IPS DF 6.9 (cell line): ENCODE data around the gene GNG5.
A peak's percentile ranks its signal among the peaks of the same experiment; 100 is the strongest.

Experiments used
- DNase-seq: peaks from one replicate; pipeline ENCODE4 v3.0.0-alpha.2; 2013; ENCODE audit warnings: low read depth, low spot score
- H3K27ac ChIP-seq: one replicate; pipeline ENCODE4 v1.5.1; 2013; ENCODE audit warnings: low read length, control low read depth
- H3K27me3 ChIP-seq: 2 replicates; pipeline ENCODE4 v1.6.1; 2013; ENCODE audit warnings: mild to moderate bottlenecking, low read length; ENCODE audit not compliant: control insufficient read depth, insufficient read depth
- H3K36me3 ChIP-seq: 2 replicates; pipeline ENCODE4 v1.6.1; 2013; ENCODE audit warnings: low read length; ENCODE audit not compliant: control insufficient read depth, insufficient read depth
- H3K4me1 ChIP-seq: 2 replicates; pipeline ENCODE4 v1.6.1; 2013; ENCODE audit warnings: low read length; ENCODE audit not compliant: control insufficient read depth, insufficient read depth
- H3K4me3 ChIP-seq: 2 replicates; pipeline ENCODE4 v1.5.1; 2013; ENCODE audit warnings: mild to moderate bottlenecking, low read length
- H3K9me3 ChIP-seq: 2 replicates; pipeline ENCODE4 v1.6.1; 2013; ENCODE audit warnings: low read length, inconsistent platforms; ENCODE audit not compliant: control insufficient read depth, insufficient read depth
- whole genome bisulfite sequencing: extraction: QIAGEN DNeasy Blood & Tissue Kit; methylation state at CpG from one replicate; pipeline ENCODE4 v1.1.7; 2013; ENCODE audit warnings: mixed read lengths, missing lambda C conversion rate; ENCODE audit not compliant: insufficient read length, insufficient coverage; 5-methylcytosine and 5-hydroxymethylcytosine counted together

GNG5 gene

DNA sequence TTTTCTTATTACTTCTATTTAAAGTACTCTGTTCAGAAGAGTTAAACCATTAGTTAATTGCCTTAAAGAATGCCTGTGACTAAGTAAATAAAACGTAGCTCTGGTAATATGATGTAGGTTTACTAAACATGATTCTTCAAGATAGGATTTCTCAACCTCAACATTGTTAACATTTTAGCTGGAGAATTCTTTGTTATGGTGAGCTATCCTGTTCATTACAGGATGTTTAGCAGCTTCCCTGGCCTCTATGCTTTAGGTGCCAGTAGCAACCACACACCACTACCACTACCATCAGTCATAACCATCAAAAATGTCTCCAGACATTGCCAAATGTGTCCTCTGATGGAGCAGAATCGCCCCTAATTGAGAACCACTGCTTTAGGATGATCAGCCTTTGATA is 16.6 kb downstream of the GNG5 start:
- Histone ChIP-seq H3K4me1 (no peaks in the 10 kb centered on the region), H3K4me3 (no peak overlapping the region), H3K27ac (no peak overlapping the region), H3K36me3 (peaks cover 3% of the 10 kb centered on the region; the same call in 1 of the 2 replicates), H3K27me3 (no peaks in the 10 kb centered on the region), H3K9me3 (no peaks in the 10 kb centered on the region)
- WGBS = no CpG with 5 or more reads among the region's 2 CpGs
- DNase-seq = no peak

DNA sequence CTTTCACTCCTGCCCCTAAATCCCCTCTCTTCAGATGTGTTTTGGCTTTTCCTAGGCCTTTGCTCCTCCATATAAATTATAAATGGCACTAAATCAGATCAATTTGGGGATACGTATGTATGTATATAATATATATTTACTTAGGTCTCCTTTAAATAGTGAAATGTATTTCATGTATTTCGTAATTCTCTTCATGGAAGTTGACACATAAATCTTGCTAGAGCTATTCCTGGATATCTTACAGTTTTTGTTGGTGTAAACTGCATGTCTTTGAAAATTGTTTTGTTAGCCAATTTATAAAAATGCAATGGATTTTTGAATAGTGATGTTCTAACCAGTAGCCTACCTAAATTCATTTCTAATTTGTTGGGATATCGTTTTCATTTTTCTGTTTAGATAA is 18.3 kb downstream of the GNG5 start:
- H3K36me3 ChIP-seq = peaks cover 3% of the 10 kb centered on the region; the same call in 1 of the 2 replicates

DNA sequence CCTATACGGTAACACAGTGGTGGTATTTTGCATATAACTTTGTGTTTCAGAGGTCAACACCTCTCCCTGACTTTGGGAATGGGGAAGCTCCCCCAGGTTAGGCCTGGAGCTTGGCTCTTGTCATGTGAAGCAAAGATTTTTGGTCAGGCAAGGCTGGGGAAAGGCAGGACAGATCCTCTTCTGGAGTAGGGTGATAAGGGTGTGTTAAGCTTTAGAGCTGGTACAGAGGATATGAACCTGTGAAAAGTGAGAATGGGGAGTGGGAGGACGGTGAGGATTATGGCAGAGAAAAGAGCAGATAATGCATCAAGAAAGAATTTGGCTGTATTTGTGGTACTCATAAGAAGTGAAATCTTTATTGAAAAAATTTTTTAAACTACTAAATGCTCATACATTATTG is 25.1 kb downstream of the GNG5 start:
- no CpG with 5 or more reads among the region's 2 CpGs for WGBS
- no peaks in the 10 kb centered on the region; the same call in 1 of the 2 replicates for H3K9me3 ChIP-seq
- H3K4me1 ChIP-seq = peaks cover 2% of the 10 kb centered on the region; the same call in 1 of the 2 replicates
- peaks cover 5% of the 10 kb centered on the region; the same call in 1 of the 2 replicates for H3K27me3 ChIP-seq
- H3K4me3 ChIP-seq = no peak overlapping the region
- DNase-seq = no peak
- H3K36me3 ChIP-seq = no peaks in the 10 kb centered on the region; the same call in 1 of the 2 replicates
- no peak overlapping the region for H3K27ac ChIP-seq

More for the DNA sequence above, 18.3 kb downstream of the GNG5 start:
- no peak for DNase-seq
- WGBS = no CpG with 5 or more reads among the region's 3 CpGs
- Histone ChIP-seq H3K9me3 (no peaks in the 10 kb centered on the region), H3K4me1 (no peaks in the 10 kb centered on the region), H3K27me3 (no peaks in the 10 kb centered on the region), H3K4me3 (no peak overlapping the region), H3K27ac (no peak overlapping the region)

DNA sequence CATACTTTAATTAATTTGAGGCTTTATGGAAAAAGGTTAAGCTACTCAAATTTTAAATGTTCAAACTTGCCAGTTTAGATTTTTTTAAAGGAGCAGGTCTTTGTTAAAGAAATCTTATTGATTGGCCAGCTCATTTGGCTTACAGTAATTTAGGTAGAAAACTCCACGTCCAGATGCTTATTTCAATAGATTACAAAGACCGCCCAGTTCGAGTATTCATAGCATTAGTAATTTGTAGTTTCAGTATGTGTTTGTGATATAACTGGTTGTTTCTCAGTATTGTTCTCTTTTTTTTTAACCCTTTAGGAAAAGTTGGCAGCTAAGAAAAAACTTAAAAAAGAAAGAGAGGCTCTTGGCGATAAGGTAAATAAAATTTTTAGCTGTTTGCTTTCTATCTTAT is 25.7 kb downstream of the GNG5 start:
- H3K27ac ChIP-seq = no peak overlapping the region
- no peak for DNase-seq
- H3K27me3 ChIP-seq = peaks cover 5% of the 10 kb centered on the region; the same call in 1 of the 2 replicates
- no peaks in the 10 kb centered on the region; the same call in 1 of the 2 replicates for H3K9me3 ChIP-seq
- no peaks in the 10 kb centered on the region; the same call in 1 of the 2 replicates for H3K36me3 ChIP-seq
- H3K4me3 ChIP-seq = no peak overlapping the region
- H3K4me1 ChIP-seq = peaks cover 2% of the 10 kb centered on the region; the same call in 1 of the 2 replicates
- WGBS = no CpG with 5 or more reads among the region's 4 CpGs

DNA sequence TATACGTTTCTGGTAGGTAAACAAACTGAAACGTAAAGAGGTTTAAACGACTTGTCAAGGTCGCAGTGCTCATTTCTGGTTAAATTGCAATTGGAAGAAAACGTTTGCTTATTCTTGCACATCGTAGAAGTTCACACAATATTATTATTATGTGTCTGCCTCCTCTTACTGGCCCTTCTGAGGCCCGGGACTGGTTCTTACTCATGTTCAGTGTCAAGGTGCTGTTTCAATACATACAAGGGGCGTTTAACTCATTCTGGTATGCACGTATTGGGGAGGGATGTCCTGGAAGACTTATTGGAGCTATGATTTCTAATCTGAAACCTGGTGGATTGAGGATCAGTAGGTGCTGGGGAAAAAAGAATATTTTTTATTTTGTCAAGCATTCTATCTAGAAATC is 26.4 kb downstream of the GNG5 start:
- Histone ChIP-seq H3K27ac (no peak overlapping the region), H3K9me3 (no peaks in the 10 kb centered on the region; the same call in 1 of the 2 replicates), H3K27me3 (peaks cover 5% of the 10 kb centered on the region; the same call in 1 of the 2 replicates), H3K4me3 (peak overlapping the region; percentile 91; the same call in 1 of the 2 replicates), H3K36me3 (no peaks in the 10 kb centered on the region; the same call in 1 of the 2 replicates), H3K4me1 (peaks cover 2% of the 10 kb centered on the region; the same call in 1 of the 2 replicates)
- no CpG with 5 or more reads among the region's 9 CpGs for WGBS
- no peak for DNase-seq

DNA sequence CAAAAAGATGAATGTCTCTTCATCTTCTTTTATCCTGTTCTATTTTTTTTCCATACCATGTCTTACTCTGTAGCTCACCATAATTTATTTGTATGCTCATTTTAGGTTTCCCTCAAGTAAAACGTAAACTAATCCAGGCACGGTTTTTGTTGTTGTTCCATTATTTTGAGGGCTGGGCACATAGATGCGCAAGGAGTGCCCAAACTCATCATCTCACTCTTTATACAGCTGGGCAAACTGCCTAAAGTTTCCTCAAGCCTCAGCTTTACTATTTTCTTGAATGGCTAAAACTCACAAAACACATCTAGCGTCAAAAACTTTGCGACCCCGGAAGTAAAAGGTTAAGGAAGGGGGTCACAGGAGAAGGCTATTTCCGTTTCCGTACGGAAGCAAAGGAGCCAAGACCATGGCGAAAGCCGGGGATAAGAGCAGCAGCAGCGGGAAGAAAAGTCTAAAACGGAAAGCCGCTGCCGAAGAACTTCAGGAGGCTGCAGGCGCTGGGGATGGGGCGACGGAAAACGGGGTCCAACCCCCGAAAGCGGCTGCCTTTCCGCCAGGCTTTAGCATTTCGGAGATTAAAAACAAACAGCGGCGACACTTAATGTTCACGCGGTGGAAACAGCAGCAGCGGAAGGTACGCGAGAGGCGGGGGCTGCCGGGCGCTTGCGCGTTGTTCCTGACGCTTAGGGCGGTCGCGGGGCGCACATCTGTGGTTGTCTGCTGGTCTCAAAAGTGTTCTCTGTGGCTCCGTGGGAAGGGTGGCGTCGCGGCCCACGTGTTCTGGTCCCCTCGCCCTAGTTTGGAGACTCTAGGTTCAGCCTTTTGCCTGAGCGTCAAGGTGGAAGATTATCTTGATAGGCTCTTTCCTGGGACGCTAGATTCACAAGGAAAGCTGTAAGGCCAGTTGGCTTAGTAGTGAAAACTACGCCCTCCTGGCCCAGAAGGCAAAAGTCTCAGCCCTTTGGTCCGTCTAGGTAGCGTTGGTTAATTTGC is 27.2 kb downstream of the GNG5 start, which contains the start of gene RPF1:
Gene RPF1, plus strand, starts transcription at position 391 of the 993 bp plus-strand sequence. Its CDS starts 16 bp downstream, at position 407.
- H3K36me3 ChIP-seq = no peaks in the 10 kb centered on the region; the same call in 1 of the 2 replicates
- peak; percentile 78 for DNase-seq
- no CpG with 5 or more reads among the region's 51 CpGs for WGBS
- H3K9me3 ChIP-seq = no peaks in the 10 kb centered on the region; the same call in 1 of the 2 replicates
- H3K27ac ChIP-seq = no peak within 1 kb of the TSS
- peaks cover 2% of the 10 kb centered on the region; the same call in 1 of the 2 replicates for H3K4me1 ChIP-seq
- H3K27me3 ChIP-seq = peaks cover 5% of the 10 kb centered on the region; the same call in 1 of the 2 replicates
- peak within 1 kb of the TSS; percentile 91 for H3K4me3 ChIP-seq

DNA sequence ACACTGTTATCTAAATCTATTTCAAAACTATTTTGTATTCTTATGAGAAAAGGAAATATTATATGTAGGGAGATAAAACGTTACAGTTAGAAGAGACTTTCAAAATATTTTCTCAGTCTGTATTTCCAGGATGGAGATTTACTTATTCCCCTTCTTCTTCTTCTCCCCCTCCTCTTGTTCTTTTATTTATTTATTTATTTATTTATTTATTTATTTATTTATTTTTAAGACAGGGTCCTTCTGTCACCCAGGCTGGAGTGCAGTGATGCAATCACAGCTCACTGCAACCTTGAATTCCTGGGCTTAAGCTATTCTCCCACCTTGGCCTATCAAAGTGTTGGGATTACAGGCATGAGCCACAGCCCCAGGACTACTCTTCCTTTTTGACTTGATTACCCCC is 30.2 kb downstream of the GNG5 start:
- no peak for DNase-seq
- Histone ChIP-seq H3K27ac (no peak overlapping the region), H3K9me3 (no peaks in the 10 kb centered on the region; the same call in 1 of the 2 replicates), H3K27me3 (peaks cover 6% of the 10 kb centered on the region; the same call in 1 of the 2 replicates), H3K4me3 (no peak overlapping the region), H3K36me3 (no peaks in the 10 kb centered on the region), H3K4me1 (peaks cover 2% of the 10 kb centered on the region; the same call in 1 of the 2 replicates)
- no CpG with 5 or more reads among the region's 1 CpG for WGBS

DNA sequence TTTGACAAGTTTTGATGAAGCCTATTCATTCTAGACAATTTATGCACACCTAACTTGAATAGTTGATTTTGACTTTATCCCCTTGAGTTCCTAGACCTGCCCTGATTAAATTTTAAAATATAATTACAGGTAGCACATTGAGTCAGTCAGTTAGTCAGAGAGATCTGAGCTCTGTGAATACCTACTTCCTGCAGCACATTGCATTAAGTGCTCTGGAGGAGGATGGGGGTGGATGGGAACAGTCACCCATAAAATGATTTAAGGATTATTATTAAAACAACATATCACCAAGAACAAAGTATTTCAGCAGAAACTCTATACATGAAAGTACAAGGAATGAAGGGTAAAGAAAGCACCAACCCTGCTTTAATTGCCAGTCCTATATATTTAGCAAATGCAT is 39.1 kb downstream of the GNG5 start:
- no peak overlapping the region for H3K27ac ChIP-seq
- no peaks in the 10 kb centered on the region for H3K36me3 ChIP-seq
- no peaks in the 10 kb centered on the region for H3K4me1 ChIP-seq
- no peak for DNase-seq
- H3K4me3 ChIP-seq = no peak overlapping the region
- no peaks in the 10 kb centered on the region for H3K9me3 ChIP-seq
- H3K27me3 ChIP-seq = no peaks in the 10 kb centered on the region

DNA sequence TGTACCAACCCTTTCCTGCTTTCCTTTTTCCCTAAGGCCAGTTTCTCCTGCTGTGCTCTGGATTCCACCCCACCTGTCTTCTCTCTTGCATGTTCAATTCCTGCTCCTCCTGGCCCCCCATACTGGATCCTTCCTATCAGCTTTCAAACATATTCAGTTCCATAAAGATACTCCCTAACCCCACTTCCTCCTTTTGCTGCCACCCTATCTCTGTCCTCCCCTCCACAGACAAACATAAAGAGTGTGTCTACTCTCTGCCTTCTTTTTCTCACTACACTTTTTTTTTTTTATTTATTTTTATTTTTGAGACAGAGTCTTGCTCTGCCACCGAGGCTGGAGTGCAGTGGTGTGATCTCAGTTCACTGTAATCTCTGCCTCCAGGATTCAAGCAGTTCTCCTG is 44.3 kb downstream of the GNG5 start:
- Histone ChIP-seq H3K27ac (no peak overlapping the region), H3K9me3 (no peaks in the 10 kb centered on the region), H3K4me3 (no peak overlapping the region), H3K36me3 (no peaks in the 10 kb centered on the region), H3K4me1 (no peaks in the 10 kb centered on the region), H3K27me3 (no peaks in the 10 kb centered on the region)
- DNase-seq = no peak
- no CpG with 5 or more reads among the region's 1 CpG for WGBS

DNA sequence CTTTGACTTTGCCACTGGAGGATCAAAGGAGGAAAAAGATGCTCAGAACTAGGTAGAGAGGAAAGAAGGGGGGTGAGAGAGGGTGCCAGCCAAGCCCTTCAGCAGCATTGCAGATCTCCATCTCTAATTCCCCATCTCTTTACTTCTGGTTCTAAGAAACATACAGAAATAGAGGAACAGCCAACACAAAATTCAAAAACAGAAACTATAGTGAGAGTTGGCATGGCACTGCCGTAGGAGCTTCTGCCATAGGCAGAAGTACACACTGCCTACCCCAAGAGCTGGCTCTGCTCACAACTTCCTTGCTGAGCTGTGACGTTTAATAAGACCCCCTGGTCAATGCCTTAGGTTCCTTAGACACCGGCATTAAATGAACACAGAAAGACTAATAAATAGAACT is 53.9 kb downstream of the GNG5 start:
- Histone ChIP-seq H3K4me1 (no peaks in the 10 kb centered on the region), H3K36me3 (no peaks in the 10 kb centered on the region), H3K9me3 (no peaks in the 10 kb centered on the region), H3K4me3 (no peak overlapping the region), H3K27ac (no peak overlapping the region), H3K27me3 (no peaks in the 10 kb centered on the region)
- DNase-seq = no peak
- no CpG with 5 or more reads among the region's 3 CpGs for WGBS
